Kidney (tissue), 14 donors: Measurements from ENCODE around the gene SCTR. TPM values are rescaled to one million over a fixed set of nuclear protein-coding genes. Genes with fewer than 3 reads are reported as not detected.
A peak's percentile ranks its signal among the peaks of the same experiment; 100 is the strongest.

Experiments
- DNase-seq, 5 donors: peaks; one replicate each; pipeline ENCODE4 v3.0.0-alpha.2; 2013 to 2020
- FAIRE-seq: peaks from 2 replicates; lab custom pipeline; 2012; peaks lifted over from hg19 to GRCh38; lab: Jason Lieb, UNC
- H3K27ac ChIP-seq, 2 donors: one replicate each; pipeline ENCODE4 v1.7.0; 2013; ENCODE audit warnings: low read depth in 2 of 2, low read length in 2 of 2, inconsistent platforms in 1 of 2
- H3K27me3 ChIP-seq: one replicate; pipeline ENCODE4 v1.7.1; 2013; ENCODE audit warnings: low read length, inconsistent platforms; ENCODE audit not compliant: control insufficient read depth, insufficient read depth
- H3K36me3 ChIP-seq, 3 donors: one replicate each; pipeline versions ENCODE4 v1.7.0 to v1.7.1; 2013; ENCODE audit warnings: low read length in 3 of 3, control low read depth in 1 of 3, inconsistent platforms in 1 of 3; ENCODE audit not compliant: insufficient read depth in 3 of 3, control insufficient read depth in 2 of 3
- H3K4me1 ChIP-seq, 3 donors: one replicate each; pipeline versions ENCODE4 v1.7.0 to v1.7.1; 2013; ENCODE audit warnings: low read length in 3 of 3, inconsistent platforms in 1 of 3, low read depth in 1 of 3; ENCODE audit not compliant: control insufficient read depth in 2 of 3, insufficient read depth in 2 of 3
- H3K4me3 ChIP-seq, 3 donors: one replicate each; pipeline versions ENCODE4 v1.7.0 to v1.8.1; 2013; ENCODE audit warnings: low read length in 3 of 3, control low read depth in 1 of 3, inconsistent platforms in 1 of 3
- H3K9ac ChIP-seq, 3 donors: one replicate each; pipeline versions ENCODE4 v1.7.0 to v1.7.1; 2013; ENCODE audit warnings: low read length in 3 of 3, control low read depth in 1 of 3, inconsistent platforms in 1 of 3
- H3K9me3 ChIP-seq, 3 donors: one replicate each; pipeline versions ENCODE4 v1.7.0 to v1.7.1; 2013; ENCODE audit warnings: low read length in 3 of 3, control low read depth in 1 of 3, inconsistent platforms in 1 of 3; ENCODE audit not compliant: control insufficient read depth in 2 of 3, insufficient read depth in 1 of 3
- intact Hi-C: fragments of 100-400 bp; cut with DNase I; formaldehyde crosslinking; loops from one replicate; pipeline ENCODE4 v1.11.1; 2022
- polyA plus RNA-seq: library from polyadenylated mRNA; stranded (reverse); fragments of 350-450 nt; fragmentation: Illumina TruSeq; extraction: RNeasy Lipid Tissue Mini Kit (QIAGEN cat#74804); gene quantifications from one replicate; pipeline ENCODE4 v1.2.3, GENCODE V29; 2014; ENCODE audit warnings: low read depth, low replicate concordance; ENCODE audit not compliant: insufficient read depth
- total RNA-seq: library from RNA; stranded (reverse); fragmentation: NEBNext Ultra II Directional; extraction: Animal tissue kit (Norgen Biotek cat#: 25700); gene quantifications from one replicate; pipeline ENCODE4 v1.2.1, GENCODE V29; 2021
- TF ChIP-seq, protein P1 (sequence below): IDR thresholded peaks from 3 replicates; pipeline ENCODE4 v1.5.1; 2012; ENCODE audit warnings: mild to moderate bottlenecking, moderate library complexity, borderline replicate concordance; ENCODE audit not compliant: insufficient read depth; ENCODE audit errors: extremely low read depth
- donor health status: control.
- donor health status: control.
- donor health status: control.
- donor health status: control.
- donor health status: control.
- donor health status: DM: yes; HTN: yes; CAD: no.
- donor health status: Normal renal cell carcinoma (clear cell type).

SCTR gene
- total and polyA plus RNA-seq, 2 donors from 2014 or later, result 7.3 to 15.9 TPM

DNA sequence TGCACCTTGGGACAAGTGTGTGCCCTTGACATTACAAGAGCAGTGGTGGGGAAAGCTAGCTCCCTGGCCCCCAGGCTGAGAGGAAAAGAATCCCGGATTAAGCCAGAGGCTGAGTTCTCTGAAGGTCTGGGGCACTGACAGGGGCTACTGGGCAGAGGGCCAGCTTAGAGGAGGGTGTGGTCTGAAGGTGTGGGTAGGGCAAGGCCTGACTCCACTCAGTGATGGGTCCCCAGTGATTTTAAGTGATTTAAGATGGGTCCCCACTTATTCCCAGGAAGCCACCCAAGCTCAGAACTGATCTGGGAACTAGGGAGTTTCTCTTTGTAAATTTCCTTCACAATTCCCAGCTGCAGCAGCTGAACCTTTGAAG, 83.8 kb downstream of the SCTR start:
- intact Hi-C loops, result no loop called here
- Histone ChIP-seq H3K9ac (peak overlapping the region in 1 of 3 donors; percentile 1), H3K27me3 (no peaks in the 10 kb centered on the region), H3K4me1 (peaks cover 0 to 48% (median 34%) of the 10 kb centered on the region in 3 donors), H3K4me3 (no peak overlapping the region), H3K36me3 (peaks cover 0 to 16% (median 3%) of the 10 kb centered on the region in 3 donors), H3K27ac (peak overlapping the region; percentile 71 to 77), H3K9me3 (no peaks in the 10 kb centered on the region)
- FAIRE-seq (no peak), DNase-seq (peak in 1 of 5 donors; percentile 33)
- TF ChIP-seq, protein P1, sequence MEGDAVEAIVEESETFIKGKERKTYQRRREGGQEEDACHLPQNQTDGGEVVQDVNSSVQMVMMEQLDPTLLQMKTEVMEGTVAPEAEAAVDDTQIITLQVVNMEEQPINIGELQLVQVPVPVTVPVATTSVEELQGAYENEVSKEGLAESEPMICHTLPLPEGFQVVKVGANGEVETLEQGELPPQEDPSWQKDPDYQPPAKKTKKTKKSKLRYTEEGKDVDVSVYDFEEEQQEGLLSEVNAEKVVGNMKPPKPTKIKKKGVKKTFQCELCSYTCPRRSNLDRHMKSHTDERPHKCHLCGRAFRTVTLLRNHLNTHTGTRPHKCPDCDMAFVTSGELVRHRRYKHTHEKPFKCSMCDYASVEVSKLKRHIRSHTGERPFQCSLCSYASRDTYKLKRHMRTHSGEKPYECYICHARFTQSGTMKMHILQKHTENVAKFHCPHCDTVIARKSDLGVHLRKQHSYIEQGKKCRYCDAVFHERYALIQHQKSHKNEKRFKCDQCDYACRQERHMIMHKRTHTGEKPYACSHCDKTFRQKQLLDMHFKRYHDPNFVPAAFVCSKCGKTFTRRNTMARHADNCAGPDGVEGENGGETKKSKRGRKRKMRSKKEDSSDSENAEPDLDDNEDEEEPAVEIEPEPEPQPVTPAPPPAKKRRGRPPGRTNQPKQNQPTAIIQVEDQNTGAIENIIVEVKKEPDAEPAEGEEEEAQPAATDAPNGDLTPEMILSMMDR, result no peak

DNA sequence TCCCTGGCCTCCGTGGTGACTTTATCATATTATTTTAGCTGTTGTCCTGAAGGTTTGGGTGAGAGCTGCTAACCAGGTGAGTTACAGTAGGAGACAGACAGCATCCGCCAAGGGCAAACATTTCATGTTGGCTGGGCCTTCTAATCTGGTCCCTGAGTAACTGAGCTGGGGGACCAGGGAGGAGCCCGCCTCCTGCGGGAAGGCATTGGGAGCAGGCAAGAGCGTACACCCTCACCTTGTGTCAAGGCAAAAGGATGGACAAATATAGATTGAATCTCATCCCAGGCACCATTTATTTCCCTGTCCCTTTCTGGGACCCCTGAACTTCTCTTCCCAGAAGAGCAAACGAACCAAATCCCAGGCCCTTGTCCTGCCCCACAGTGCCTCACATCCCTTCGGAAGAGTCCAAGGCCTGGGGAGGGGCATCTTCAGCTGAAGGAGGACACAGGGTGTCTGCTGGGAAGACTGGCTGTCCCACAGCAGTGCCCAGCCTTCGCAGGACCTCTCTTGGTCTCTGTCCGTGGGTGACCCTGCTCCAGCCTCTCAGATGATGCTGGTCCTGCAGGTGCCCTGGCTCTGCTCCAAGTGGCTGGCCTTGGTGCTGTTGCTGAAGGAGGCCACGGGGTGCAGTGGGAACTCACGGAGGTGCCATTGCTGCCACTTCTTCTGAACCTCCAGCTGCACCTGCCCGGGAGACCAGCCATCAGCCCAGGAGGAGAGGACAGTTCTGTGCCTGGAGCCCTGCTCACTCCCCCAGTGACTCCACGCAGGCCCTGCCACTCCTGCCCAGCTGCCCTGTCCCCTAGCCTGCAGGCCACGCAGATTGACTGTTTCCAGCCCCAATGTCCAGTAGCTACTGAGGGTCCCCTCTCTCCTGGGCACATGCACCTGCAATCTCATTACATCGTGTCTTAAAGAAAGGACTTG, 84.4 kb downstream of the SCTR start:
- H3K9me3 ChIP-seq, result no peaks in the 10 kb centered on the region
- H3K36me3 ChIP-seq, result peaks cover 0 to 16% (median 3%) of the 10 kb centered on the region in 3 donors
- DNase-seq (no peak), FAIRE-seq (no peak)
- intact Hi-C loops, result no loop called here
- H3K4me1 ChIP-seq, result peaks cover 0 to 54% (median 34%) of the 10 kb centered on the region in 3 donors
- no peaks in the 10 kb centered on the region for H3K27me3 ChIP-seq
- TF ChIP-seq, protein P1, result no peak
- H3K27ac ChIP-seq, result peak overlapping the region; percentile 77 to 84
- H3K4me3 ChIP-seq, result no peak overlapping the region
- peak overlapping the region in 1 of 3 donors; percentile 42 for H3K9ac ChIP-seq

DNA sequence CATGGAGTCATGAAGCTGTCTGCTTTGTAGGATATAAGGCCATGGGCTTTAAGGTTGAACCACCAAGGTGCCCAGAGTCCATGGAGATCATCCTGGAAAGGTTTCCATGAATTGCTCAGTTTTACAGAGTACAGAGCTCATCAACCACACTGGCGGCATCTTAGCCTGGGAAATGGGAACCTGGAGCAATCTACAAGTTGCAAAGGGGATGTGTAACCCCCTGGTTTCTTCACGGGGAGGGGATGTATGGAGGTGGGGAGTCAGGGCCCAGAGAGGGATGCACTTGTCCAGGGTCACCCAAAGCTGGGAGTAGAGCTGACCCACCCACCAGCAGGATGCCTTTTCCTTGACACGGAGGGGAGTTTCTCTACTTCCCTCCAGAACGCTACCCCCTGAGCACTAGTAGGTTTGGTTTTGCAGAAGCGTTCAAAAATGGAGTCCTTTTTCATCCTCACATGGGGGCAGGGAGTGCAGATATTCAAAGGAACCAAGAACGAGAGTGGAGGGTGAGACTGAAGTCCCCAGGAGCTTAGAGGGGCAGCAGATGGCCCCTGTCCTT, 85.5 kb downstream of the SCTR start:
- no peak overlapping the region for H3K4me3 ChIP-seq
- FAIRE-seq (no peak), DNase-seq (no peak)
- peaks cover 0 to 59% (median 34%) of the 10 kb centered on the region in 3 donors for H3K4me1 ChIP-seq
- peaks cover 0 to 16% (median 3%) of the 10 kb centered on the region in 3 donors for H3K36me3 ChIP-seq
- no peaks in the 10 kb centered on the region for H3K9me3 ChIP-seq
- H3K9ac ChIP-seq, result peak overlapping the region in 1 of 3 donors; percentile 42
- intact Hi-C loops, result no loop called here
- H3K27me3 ChIP-seq, result no peaks in the 10 kb centered on the region
- TF ChIP-seq, protein P1, result no peak
- H3K27ac ChIP-seq, result peak overlapping the region; percentile 77 to 84
